Heart left ventricle (tissue), 13 donors: ENCODE results near the gene MSI2.

ENCODE experiments used
- POLR2A ChIP-seq, 2 donors: fragments of 450-650 bp; IDR thresholded peaks; one replicate each; pipeline ENCODE4 v1.6.1; 2017; ENCODE audit warnings: antibody characterized with exemption in 2 of 2, mild to moderate bottlenecking in 2 of 2, moderate library complexity in 2 of 2
- TF ChIP-seq, protein P1 (sequence below), 12 donors: fragments of 200-600 bp; sonication (generic) in 4 of 12; IDR thresholded peaks; one replicate each; pipeline versions ENCODE4 v1.5.0 to v1.8.0; 2018 to 2022; ENCODE audit warnings: antibody characterized with exemption in 12 of 12, mild to moderate bottlenecking in 5 of 12
- donor health status: ischemic (EF 13 %, LVEDD 7.1; RV severe dilation, severe dysfunction).
- donor health status: DM: no; HTN: yes; CAD: no.
- donor health status: DM: no; HTN: no; CAD: no.
- donor health status: ischemic (EF 25% LVEDD 6.9; RV normal size, moderate dysfunction).
- donor health status: ischemic (EF 25% LVEDD 5.7; RV mildly dilated, moderate dysfunction).
- donor health status: ischemic (EF 35%, LVEDD 5.7; RV mildly dilated, moderate dysfunction).
- donor health status: nonischemic (EF 11% LVEDD 7.7; RV severe dilation, severe dysfunction).
- donor health status: DM: yes; HTN: yes; CAD: no.
- donor health status: PGD.
- donor health status: ischemic (EF 29% LVEDD 5.4; RV normal size, mild dysfunction).
- donor health status: nonischemic (EF 23%, LVEDD 6.1; RV moderate dilation, normal function).

DNA sequence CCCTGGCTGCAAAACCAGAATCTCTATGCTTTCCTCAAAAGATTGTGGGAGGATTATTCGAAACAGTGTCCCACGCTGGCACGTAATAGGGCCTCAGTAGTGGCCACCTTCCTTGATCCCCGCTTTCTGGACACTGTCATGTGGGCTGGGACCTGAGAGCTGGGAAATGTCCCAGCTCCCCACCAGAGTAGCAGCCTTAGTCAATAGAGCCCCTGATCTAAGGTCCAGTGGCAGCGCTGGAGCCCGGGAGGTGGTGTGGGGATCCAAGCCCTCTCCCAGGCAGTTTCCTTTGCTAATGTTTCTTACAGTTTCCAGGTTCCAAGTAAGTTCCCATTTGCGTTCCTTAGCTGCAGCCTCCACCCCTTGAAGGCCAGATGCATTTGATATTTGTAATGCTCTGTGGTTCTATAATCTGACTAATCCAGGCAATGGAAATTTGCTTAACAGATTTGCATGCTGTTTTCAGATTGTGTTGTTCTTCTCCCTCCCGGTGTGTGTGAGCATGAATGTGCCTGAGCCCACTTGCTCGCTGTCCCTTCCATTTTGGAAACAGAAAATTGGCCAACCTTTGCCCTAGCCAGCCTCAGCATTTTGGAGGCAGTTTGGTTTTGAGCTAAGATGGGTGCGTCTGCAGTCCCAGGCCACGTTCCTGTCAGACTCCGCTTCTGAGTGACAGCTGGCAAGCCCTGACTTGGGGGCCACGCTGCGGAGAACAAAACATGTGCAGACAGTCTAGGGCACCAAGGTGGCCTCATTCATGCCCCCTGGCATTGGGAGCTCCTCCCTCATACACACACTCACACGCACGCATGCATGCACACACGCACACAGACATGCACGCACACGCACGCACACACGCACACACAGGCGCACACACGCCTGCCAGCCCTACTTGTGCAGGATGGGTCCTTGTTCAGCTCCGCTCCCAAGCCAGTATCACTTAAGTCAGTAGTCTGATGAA is 419.4 kb downstream of the MSI2 start:
- TF ChIP-seq, protein P1, sequence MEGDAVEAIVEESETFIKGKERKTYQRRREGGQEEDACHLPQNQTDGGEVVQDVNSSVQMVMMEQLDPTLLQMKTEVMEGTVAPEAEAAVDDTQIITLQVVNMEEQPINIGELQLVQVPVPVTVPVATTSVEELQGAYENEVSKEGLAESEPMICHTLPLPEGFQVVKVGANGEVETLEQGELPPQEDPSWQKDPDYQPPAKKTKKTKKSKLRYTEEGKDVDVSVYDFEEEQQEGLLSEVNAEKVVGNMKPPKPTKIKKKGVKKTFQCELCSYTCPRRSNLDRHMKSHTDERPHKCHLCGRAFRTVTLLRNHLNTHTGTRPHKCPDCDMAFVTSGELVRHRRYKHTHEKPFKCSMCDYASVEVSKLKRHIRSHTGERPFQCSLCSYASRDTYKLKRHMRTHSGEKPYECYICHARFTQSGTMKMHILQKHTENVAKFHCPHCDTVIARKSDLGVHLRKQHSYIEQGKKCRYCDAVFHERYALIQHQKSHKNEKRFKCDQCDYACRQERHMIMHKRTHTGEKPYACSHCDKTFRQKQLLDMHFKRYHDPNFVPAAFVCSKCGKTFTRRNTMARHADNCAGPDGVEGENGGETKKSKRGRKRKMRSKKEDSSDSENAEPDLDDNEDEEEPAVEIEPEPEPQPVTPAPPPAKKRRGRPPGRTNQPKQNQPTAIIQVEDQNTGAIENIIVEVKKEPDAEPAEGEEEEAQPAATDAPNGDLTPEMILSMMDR (IDR thresholded peaks at IDR 0.05) = no peak
- no peak for TF ChIP-seq POLR2A (IDR thresholded peaks at IDR 0.05)
